Uterus (tissue), 2 donors: Measurements from ENCODE around the gene NPIPA8.
"Not testable (repeated sequence)": the region's sequence is repeated elsewhere in the genome, so short reads cannot be mapped to it uniquely, and the experiment has no call there.

Source experiments
- POLR2A ChIP-seq, 2 donors: fragments of 450-650 bp; IDR thresholded peaks; one replicate each; pipeline ENCODE4 v1.6.1; 2016; ENCODE audit warnings: antibody characterized with exemption in 2 of 2, mild to moderate bottlenecking in 1 of 2, moderate library complexity in 1 of 2
- TF ChIP-seq, protein P1 (sequence below), 4 experiments: fragments of 200-600 bp in 2 of 4; fragments of 450-650 bp in 2 of 4; sonication (generic) in 2 of 4; IDR thresholded peaks; one replicate each; pipeline ENCODE4 v1.5.1; 2016 to 2019; ENCODE audit warnings: antibody characterized with exemption in 4 of 4, mild to moderate bottlenecking in 2 of 4, moderate library complexity in 1 of 4

DNA sequence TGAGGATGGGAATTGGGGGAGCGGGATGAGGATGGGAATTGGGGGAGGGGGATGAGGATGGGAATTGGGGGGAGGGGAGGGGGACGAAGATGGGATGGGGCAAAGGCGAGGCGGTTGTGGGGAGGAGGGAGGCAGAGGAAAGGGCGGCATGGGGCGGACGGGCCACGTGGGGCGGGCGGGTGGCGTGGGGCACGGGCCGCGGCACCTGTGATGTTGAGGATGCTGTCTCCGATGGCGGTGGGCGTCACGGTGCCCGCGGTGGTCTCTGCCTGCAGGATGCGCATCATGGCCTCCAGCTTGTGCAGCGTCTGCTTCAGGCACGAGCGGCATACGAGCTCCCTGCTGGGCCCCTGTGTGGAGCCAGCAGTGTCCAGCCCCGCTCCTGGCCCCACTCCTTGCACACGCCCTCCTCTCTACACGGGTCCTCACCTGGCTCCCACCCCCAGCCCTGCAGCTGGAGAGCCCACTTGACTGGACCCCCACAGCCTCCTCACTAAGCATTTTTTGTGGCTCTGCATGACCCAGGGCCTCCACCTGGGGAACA lies 5.0 kb upstream of the NPIPA8 start:
- TF ChIP-seq, protein P1, sequence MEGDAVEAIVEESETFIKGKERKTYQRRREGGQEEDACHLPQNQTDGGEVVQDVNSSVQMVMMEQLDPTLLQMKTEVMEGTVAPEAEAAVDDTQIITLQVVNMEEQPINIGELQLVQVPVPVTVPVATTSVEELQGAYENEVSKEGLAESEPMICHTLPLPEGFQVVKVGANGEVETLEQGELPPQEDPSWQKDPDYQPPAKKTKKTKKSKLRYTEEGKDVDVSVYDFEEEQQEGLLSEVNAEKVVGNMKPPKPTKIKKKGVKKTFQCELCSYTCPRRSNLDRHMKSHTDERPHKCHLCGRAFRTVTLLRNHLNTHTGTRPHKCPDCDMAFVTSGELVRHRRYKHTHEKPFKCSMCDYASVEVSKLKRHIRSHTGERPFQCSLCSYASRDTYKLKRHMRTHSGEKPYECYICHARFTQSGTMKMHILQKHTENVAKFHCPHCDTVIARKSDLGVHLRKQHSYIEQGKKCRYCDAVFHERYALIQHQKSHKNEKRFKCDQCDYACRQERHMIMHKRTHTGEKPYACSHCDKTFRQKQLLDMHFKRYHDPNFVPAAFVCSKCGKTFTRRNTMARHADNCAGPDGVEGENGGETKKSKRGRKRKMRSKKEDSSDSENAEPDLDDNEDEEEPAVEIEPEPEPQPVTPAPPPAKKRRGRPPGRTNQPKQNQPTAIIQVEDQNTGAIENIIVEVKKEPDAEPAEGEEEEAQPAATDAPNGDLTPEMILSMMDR (IDR thresholded peaks at IDR 0.05): not testable (repeated sequence)
- TF ChIP-seq POLR2A (IDR thresholded peaks at IDR 0.05): not testable (repeated sequence)
